HG03097 (cell line): ENCODE measurements around the gene CBX2.

Source experiments
- ATAC-seq: cut with Tn5 transposase; IDR thresholded peaks from one replicate; pipeline ENCODE4 v1.9.1; 2021; ENCODE audit not compliant: unreplicated experiment, low FRiP score

The CBX2 gene

GRCh38 chr17:79826204-79826680 lies 48.3 kb downstream of the CBX2 start:
- ATAC-seq, result no peak

DNA sequence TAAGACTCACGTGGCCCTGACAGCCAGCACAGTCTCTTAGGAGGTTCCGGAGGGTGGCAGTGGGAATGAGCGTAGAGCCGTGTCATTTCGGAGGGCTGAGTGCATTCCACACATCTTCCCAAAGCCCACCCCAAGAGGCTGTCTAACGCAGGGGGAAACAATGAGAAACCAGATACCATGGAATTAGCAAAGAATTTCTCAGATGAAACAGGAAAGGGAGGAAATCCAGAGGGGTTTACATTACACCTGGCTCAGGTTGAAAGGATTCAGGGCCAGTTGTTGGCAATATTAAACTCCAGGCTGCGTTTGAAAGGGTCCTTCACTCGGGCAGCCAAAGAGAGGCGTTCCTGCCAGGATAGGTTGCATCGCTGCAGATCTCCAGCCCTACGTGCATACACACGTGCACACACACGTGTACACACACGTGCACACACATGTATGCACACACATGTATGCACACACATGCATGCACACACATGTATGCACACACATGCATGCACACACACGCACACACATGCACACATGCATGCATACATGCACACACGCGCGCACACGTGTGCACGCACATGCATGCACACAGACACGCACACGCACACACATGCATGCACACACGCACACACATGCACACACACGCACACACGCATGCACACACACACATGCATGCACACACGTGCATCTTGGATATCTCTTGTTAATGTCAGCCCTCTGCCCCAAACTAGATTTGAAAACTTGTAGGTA lies 49.1 kb downstream of the CBX2 start:
- no peak for ATAC-seq

DNA sequence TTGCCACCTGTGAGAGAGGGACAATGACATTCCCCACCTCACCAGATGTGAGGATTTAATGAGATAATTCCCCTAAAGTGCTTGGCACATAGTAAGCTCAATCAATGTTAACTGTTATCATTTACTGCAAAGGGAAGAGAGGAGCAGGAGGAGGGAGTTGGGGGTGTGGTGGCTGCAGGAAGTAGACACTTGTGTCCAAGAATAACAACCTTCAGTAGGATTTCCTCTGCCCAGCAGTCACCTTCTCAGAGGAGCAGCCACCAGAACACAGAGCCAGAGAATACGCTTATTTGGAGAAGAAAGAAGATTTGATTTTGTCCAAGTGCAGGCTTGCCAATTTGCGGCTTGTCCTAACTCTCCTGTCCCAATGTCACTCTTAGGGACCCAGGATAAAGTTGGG lies 51.1 kb downstream of the CBX2 start:
- no peak for ATAC-seq

DNA sequence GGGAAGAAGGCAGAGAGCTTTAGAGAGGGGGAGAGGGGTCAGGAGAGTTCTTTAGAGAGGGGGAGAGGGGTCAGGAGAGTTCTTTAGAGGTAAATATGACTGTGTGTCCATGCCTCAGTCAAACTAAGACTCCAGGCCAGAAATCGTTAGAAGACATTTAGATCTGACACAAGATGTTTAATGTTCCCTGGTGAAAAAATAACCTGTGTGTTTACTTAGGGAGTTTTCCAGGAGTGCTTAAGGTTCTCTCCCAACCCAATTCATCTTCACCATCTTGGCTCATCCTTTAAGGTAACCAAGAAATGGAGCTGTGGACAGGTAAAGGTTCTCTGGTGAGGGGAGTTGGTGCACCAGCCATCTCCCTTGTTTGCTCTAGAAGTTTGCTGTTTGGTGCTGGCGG lies 51.5 kb downstream of the CBX2 start:
- no peak for ATAC-seq

- no peak for ATAC-seq
Measured at GRCh38 chr17:79830303-79830702, 52.4 kb downstream of the CBX2 start.

DNA sequence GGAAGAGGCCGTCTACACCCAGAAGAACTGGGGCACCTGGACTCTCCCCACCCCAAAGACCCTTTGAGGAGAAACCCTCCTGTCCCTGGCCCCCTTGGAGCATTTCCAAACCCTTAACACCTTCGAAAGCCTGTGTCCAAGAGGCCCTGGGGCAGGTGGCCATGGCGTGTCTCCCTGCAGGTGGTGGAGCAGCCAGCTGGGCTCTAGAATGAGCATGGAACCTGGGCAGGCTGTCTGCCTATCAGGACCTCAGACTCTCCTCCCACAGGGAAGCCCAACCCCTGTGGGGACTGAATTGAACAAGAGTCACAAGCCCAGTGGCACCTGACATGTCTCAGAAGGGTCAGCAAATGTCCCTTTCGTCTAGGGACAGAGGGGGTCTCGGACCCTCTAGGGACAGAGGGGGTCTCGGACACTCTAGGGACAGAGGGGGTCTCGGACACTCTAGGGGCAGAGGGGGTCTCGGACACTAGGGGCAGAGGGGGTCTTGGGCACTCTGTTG lies 52.9 kb downstream of the CBX2 start:
- no peak for ATAC-seq

GRCh38 chr17:79831265-79832217 lies 53.6 kb downstream of the CBX2 start:
- no peak for ATAC-seq

DNA sequence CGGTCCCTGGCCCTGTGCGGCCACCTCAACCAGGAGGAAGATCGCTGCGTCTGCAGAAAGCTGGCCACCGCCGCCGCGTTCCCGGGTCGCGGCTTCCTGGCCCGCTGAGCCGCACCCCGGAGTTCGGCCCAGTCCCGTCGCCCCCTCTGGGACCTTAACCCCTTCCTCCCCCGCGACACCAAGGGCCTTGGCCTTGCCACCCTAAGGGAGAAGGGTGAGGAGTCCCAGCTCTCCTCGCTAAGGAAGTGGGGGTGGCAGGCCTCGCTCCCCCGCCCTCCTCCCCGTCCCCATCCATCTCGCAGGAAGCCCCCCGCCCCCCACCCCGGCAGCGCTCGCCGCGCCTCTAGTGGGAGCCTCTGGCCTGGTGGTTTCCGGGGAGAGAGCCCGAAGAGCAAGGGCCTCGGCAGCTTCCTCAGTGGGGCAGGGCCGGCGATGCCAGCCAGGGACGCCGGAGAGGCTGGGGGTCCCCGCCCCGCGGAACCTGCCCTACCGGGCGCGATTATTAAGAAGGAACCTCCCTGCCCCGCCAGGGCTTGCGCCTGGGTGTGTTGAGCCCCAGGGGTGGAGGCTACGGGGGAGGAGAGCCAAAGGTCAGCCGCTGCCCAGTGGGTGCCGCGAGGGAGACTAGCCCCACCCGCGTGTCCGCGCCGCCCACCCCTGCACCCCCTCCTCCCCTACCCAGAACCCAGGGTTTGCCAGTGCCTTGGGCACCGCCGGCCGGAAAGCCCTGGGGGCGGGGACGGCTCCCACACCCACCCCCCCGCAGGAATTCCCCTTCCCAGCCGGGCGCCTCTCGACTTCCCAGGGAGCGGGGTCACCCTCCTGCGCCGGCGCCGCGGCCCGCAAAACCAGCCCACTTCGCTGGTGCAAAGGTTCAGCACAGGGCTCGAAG lies 54.5 kb downstream of the CBX2 start:
- no peak for ATAC-seq

DNA sequence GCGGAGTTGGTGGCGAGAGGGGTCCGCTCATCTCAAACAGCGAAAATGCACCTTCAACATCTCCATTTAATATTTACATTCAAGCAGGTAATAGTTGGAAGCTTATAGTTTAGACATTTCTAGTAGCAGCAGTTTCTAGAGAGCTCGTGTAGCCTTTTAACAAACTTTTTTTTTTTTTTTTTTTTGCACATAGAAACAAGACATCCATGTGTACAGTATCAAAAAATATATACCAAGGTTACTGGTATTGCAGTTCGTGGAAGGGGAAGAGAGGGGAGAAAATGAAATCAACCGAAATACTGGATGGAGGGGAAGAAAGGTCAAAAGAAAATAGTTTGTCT lies 55.1 kb downstream of the CBX2 start:
- no peak for ATAC-seq

DNA sequence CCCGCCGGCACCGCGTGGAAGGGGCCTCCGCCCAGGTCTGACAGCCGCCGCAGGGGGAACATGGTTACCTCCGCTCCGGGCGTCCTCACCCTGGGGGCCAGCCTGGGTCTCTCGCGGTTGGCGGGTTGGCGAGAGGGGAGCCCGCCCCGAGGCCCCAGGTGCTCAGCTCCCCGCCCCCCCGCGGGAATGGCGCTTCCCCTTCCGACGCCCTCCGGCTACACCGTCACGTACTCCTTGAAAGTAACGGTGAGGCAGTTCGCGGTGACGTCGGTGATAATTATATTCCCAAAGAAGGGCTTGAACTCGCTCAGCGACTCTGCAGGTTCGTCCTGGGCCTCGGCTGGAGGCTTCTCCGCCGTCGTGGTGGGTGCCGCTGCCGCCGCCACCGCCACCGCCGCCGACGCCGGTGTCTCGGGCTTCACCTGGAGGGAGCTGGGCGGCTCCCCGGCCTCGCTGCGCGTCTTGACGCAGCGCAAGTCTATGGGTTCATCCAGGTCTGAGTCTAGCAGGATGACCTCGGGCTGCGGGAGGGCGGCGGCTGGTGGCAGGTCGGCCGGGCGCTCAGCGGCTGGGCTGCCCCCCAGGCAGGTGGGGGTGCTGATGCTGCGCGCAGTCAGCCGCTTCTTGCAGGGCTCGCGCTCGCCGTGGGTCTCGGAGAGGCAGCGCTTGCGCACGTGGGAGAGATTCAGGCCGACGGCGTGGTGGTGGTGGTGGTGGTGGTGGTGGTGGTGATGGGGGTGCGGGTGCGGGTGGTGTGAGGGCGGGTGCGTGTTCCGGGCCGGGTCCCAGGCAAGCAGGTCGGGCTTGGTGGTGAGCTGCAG lies 56.0 kb downstream of the CBX2 start:
- no peak for ATAC-seq

DNA sequence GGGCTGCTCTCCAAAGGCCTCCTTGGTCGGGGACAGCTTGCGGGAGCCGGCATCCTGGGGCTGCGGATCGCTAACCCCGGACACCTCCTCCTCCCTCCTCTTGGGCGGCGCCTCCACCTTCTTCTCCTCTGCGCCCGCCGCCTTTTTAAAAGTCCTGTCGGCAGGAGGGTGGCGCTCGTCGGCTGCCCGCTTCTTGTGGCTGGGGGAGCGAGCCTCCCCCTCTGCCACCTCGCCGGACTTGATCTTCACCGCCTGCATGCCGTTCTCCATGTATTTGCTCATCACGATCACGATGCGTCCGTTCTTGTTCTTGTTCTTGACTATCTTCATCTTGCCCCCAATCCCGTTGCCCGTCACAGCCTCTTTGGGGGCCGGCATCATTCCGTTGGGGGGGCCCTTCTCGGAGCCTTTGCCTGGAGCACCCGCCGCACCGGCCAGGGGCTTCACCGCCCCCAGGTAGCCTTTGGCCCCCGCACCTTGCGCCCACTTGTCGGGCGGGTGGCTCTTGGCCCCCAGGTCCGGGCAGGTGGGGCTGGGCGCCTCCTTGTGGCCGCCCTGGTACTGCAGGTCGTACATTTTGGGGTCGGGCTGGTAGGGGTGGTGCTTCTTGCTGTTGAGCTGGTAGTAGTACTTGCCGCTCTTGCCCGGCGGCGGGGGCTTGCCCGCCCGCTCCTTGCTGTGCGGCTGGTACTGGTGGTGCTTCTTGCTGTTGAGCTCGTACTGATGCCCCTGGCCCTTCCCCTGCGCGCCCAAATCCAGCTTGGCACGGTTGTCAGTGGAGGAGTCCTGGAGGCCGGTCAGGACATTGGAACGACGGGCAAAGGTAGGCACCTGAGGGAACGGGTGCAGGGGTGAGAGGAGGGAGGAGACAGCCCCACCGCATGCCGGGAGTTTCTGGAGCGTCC lies 56.9 kb downstream of the CBX2 start:
- ATAC-seq, result no peak

DNA sequence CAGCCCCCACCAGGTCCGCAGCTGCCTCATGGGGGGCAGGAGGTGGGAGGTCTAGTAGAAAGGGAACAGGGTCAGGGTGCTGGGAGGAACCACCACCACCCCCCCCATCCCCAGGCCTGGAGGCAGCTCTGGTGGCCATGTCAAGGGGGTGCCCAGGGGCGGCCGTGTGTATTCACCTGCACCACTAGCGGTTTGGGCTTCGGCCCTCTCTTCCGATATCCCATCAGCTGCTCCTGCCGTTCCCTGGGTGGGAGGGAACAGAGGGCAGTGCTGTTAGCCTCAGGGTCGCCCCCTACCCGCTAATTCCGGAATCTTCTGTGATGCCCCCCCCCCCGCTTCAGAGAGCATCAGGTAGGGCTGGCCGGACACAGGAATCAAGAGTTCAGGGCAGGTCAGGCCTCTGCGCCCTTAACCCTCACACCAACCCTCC lies 57.5 kb downstream of the CBX2 start:
- no peak for ATAC-seq

- ATAC-seq, result no peak
Measured at GRCh38 chr17:79835953-79836509, 58.1 kb downstream of the CBX2 start.

DNA sequence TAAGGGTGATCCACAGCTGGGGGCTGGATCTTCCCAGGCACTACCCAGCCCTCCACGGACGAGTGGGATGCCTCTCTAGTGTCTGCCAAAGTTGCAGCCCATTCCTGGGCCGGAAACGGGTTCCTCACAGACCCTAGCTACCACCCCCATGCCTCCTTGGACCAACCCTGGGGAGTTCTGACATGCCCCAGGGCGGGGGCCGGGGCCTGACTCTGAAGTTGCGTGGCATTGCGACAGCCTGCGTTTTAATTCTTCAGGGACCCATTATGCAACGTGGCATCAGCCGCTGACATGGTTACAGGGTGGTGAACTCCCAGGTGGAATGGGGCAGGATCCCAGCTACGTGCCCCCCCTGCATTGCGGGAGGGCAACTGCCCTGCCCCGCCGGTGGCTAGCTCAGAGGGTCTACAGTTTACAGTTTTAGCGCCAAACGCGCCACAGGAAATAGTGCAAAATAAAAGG lies 58.6 kb downstream of the CBX2 start:
- ATAC-seq, result no peak

- no peak for ATAC-seq
Measured at GRCh38 chr17:79836972-79837887, 59.3 kb downstream of the CBX2 start.
